GM21526 (cell line): ENCODE results near the gene CCR5AS.
"Not testable (repeated sequence)": the region's sequence is repeated elsewhere in the genome, so short reads cannot be mapped to it uniquely, and the experiment has no call there.

Experiments used
- ATAC-seq: cut with Tn5 transposase; IDR thresholded peaks from one replicate; pipeline ENCODE4 v1.9.1; 2021; ENCODE audit warnings: moderate library complexity; ENCODE audit not compliant: unreplicated experiment, low FRiP score

Gene CCR5AS

DNA sequence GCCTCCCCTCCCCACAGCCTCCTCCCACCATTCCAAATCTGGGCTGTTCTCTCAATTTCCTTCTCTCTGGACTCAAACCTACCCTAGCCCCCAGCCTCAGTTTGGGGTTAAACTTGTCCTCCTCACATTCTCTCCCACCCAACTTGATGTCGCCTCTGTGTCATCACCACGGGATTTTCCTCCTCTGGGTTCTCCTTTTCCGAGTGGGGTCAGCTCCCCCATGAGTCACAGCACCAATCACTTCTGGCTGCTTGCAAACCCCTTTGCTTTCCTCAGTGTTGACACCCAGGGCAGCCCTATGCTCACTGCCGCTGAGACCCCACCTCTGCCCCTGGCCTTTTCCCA lies 451 bp downstream of the CCR5AS start:
- ATAC-seq: no peak

DNA sequence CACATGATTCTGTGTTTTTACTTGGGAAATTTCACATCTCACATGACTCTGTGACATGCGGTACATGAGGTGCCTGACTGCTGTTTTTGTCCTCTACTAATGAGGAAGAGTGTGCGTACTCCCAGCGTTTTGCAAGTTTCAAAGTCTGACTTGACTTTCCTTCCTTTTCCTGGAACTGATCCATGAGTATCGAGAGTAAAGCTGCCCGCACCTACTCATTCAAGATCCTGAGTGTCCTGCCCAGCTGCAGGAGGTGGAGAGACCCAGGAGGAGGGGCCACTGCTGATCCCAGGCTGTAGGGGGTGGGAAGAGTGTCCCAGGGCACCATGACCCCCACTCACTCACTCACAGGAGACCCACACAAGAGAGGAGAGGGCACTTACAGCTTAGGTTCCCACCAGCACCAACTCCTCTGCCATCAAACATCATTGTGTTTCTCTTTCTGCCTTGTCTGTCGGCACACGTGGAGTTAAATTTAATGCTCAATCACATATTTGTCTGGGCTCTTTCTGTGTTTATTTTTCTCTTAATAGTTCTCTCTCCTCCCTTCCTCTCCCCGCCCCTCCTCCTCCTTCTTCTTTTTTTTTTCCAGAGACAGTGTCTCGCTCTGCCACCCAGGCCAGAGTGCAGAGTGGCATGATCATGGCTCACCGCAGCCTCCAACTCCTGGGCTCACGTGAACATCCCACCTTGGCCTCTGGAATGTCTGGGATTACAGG lies 1.4 kb downstream of the CCR5AS start:
- no peak for ATAC-seq

DNA sequence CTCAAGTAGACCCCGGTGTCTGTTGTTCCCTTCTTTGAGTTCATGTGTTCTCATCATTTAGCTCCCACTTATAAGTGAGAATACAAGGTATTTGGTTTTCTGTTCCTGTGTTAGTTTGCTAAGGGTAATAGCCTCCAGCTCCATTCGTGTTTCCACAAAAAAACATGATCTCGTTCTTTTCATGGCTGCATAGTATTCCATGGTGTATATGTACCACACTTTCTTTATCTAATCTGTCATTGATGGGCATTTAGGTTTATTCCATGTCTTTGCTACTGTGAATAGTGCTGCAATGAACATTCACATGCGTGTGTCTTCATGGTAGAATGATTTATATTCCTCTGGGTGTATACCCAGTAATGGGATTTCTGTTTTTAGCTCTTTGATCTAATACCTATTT lies 4.0 kb downstream of the CCR5AS start:
- ATAC-seq: not testable (repeated sequence)

DNA sequence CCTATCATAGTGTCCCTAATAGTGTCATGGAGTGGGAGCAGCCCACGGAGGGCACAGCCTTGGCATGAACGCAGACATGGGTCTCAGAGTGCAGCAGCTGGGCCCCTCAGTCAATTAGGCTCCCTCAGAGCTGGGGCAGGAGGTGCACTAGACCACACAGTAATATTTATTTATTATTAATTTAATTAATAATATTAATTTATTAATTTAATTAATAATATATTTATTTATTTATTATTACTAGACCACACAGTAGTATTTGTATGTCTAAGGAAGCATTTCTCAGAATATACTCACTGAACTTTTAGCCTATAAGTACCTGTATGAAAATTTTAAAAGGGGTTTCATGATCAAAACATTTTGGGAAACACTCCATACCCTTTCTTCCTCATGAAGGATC lies 5.3 kb downstream of the CCR5AS start:
- no peak for ATAC-seq

DNA sequence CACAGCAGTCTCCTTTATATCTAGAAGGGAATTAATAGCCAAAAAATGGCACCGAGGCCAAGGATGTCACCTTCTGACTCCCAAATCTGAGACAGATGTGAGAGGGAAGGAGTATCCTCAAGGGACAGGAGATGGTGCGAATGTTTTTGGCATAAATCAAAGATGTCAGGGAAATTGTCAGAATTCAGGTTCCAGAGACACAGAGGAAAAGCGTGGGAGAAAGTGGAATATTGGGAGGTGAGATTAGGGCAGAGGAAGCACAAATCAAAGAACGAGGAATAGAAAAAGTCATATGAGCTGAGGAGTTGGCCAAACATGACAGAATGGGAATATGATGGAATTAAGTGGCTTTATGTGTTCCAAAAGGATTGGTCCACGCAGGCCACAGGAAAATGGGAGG lies 6.0 kb downstream of the CCR5AS start:
- no peak for ATAC-seq

DNA sequence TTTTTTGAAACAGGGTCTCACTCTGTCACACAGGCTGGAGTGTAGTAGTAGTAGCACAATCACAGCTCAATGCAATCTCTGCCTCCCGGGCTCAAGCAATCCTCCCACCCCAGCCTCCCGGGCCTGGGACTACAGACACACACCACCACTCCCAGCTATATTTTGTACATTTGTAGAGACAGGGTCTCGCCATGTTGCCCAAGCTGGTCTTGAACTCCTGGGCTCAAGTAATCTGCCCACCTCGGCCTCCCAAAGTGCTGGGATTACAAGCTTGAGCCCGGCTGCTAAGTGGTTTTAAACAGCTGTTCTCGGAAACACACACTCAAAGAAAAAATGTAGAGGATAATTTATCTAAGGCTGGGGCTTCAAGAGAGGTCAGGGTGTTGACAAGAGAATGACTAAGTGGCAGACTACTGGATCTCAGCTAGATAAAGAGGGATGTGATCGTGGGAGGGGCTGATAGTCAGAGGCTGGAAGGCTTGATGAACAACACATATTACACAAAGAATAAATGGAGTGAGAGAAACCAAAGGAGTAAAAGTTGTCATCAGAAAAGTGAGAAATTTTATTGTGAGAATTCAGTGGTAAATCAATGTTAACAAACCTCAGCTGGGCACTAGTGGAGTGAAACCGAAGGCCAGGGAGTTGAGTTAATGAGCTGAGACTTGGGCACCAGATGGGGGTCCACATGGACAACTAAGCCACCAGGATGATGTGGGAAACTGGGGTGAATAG lies 6.7 kb downstream of the CCR5AS start:
- ATAC-seq: no peak

DNA sequence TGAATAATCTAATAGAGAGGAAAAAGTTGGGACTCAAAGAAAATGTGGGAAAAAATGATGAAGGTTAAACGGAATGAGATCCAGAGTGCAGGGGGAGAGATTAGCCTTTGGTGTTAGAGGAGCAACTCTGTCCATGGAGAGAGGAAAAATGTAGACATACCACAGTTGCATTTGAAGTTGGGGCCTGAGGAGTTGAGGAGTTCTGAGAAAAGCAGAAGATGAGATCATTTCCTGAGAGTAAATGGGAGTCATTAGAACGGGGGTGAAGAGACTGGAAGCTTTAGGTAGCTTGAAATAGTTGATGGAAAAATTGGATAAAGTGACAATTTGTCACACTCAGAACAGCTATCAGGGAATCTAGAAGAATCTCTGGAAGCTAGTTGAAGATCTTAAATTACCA lies 7.3 kb downstream of the CCR5AS start:
- no peak for ATAC-seq

DNA sequence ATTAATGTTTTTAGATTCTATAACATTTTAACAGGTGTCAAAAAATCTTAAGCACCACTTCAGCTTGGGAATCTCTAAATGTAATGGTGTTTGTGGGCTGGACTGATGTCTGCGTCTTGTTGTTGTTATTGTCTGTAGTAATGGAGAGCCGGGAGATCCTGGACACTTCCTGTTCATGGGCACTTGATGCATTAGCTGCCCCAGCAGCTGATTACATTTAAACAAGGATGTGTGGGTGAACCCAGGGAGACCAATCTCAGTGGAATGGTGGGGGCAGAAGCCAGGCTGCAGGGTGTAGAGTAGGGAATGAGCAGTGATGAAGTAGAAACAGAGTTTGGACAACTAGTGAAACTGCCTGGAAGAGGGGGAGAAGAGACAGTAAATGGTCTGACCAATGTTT lies 7.8 kb downstream of the CCR5AS start:
- no peak for ATAC-seq

DNA sequence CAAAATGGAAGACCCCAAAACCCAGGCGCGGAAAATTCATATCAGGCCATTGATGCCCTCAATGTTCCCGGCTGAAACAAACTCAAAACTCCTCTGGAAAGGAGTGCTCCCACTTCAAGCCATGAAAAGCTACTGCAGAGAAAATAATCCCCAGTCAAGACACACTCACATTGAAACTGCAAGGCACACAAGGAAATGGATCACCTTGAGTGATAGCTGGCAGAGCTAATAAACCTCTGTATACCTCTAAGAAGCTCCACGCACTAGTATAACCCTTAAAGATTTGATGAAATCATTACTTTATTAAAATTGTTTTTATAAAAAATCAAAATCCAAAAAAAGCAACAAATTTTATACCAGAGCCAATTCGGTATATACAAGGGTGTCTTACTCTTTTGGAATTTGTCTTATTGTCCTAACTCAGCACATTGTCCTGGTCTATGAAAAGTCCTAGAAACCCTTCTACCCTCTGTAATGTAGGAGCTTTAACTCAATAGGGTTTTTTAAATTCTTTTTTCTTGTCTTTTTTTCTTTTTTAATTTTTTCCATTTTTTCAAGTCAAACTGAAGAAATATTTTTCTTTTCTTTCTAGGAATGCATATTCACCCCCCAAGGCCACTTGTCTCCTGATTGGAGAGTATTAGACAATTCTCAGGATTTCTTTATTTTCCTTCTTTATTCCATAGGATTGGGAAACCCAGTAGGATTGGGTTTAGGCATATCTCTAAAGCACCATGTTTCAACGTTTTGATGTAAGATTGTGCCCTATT lies 8.5 kb downstream of the CCR5AS start:
- ATAC-seq: no peak

DNA sequence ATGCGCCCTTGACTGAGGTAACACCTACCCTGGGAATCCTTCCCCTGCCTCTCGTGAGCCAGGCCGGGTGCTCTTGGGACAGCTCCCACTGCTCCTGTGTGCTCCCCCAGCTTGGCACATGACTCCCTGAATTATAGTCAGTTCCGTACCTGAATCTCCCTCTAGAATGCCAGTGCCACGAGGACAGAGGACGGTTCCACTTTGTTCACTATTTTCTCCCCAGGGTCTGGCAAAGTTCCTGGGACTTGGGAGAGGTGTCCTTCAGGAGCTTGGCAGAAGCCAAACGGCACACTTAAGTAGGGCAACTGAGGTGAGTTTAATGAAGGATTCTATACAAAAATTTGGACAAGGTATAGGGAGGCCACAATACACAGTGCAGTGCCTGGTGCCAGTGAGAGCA lies 9.8 kb downstream of the CCR5AS start:
- no peak for ATAC-seq

DNA sequence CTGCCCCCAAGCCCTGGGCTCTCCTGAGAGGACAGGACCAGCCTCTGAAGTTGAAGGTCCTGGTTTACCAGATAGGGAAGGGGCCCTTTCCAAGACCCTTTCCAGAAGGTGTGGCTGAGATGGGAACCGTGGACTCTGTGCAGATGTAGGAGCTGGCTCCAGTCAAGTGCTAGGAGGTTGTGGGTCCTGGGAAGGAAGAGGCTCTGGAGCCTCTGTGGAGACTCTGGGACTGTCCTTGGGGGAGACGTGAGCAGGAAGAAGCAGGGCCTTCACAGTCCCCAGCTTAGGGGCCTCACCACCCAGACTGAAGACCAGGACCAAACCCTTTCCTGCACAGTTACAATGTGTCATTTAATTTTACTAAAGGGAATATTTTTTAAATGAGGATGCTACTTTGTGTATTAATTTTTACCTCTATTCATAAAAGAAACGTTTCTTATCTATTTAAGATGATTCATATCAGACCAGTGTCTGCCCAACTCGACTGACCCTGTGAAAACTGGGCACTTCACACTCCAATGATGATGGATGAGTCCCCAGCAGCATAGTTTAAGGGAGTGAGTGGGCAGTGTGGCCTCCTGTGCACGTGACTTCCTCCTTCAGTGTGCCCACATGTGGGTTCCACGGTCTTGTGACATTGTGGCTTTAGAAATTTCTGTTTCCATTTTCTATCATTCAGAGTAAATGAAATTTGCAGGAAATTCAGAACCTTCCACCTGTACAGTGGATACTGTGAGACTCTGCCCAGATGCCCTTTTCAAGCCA lies 10.9 kb downstream of the CCR5AS start:
- no peak for ATAC-seq

DNA sequence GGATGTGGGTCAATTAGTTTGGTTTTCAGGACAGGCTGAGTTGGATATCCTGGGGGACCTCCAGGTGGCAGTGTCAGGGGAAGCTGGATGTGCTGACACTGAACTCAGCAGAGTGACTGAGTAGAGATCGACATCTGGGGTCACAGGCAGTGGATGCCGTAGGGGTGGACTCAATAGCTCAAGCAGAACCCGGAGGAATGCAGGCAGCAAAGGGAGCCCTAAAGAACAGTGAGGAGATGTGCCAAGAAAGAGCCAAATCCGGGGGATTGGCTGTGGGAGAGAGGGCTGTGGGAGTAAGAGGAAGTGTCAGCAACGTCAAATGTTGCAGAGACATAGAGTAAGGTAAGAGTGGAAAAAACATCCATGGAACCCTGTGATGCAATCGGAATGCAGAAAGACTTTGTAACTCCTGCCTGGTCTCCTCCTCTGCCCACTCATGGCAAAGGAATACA lies 11.6 kb downstream of the CCR5AS start:
- ATAC-seq: no peak

DNA sequence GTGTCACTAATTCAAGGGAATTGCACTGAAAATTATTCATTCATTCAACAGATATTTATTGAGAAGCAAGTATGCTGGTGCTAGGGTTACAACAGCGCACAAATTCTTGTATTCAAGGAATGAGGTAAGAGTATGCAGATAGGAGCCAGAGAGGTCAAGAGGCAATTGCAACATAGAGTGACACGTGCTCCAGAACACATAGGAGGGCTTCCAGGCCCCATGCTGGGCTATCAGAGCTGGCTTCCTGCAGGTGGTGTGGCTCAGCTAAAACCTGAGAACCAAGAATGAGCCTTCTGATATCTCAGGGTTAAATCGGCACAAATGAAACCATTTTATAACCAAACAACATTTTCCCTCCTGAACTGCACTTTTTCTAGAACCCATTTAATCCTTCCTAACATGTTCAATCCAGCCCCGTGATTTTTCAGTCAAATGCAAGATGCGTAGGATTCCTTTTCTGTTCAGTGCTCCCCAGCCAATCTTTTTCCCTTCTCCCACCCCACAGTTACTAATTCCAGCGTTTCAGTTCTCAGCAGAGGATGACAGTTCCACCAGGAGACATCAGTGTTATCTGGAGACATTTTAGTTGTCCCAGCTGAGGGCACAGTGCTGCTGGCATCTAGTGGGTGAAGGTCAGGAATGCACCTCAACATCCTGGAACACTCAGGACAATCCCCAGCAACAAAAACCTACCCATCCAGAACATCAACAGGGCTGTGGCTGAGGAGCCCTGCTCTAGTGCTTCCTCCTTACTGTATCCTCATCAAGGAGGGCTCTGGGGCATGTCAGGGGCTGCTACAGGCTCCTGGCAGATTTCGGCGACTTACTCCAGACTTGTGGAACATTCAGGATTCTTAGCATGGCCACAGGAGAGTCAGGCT lies 13.1 kb downstream of the CCR5AS start:
- no peak for ATAC-seq

DNA sequence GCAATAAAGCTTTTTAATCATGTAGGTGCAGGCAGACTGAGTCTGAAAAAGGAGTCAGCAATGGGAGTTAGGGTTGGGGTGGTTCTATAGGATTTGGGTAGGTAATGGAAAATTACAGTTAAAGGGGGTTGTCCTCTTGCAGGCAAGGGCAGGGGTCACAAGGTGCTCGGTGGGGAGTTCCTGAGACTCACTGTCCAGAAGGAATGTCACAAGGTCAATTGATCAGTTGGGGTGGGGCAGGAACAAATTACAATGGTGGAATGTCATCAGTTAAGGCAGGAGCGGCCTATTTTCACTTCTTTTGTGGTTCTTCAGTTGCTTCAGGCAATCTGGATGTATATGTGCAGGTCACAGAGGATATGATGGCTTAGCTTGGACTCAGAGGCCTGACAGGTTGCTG lies 13.9 kb downstream of the CCR5AS start:
- no peak for ATAC-seq

DNA sequence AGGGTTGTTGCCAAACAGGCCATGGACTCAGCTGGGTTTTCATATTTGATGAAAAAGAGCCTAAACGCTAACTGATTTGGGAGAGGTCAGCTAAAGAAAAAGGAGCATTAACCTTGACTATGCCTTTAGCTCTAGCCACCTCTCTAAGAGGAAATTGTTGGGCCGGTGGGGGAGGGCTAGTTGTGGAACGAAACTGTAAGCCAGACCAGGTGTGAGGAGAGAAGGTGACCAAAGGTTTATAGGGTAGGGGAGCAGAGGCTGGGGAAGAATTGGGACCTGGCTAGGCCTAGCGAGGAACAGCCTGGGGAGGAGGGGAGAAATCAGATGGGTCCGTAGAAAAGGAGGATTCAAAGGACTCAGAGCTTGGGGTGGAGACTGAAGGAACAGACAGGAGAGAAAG lies 15.3 kb downstream of the CCR5AS start:
- not testable (repeated sequence) for ATAC-seq

DNA sequence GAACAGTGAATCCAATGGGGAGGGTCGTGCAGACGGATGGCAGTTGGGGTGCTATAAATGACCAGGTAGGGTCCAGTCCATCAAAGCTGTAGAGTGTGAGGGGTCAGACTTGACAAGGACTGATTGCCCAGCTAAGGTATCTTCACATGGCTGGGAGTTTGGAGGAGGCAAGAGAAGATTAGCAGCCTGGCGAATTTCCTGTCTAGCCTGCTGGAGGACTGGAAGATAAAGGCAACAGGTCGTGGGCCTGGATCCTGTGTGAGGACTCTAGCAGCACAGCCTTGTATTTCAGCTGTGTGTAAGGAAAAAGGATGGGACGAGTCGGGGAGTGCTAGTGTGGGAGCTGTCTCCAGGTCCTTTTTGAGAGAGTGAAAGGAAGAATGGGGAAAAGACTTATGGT lies 17.6 kb downstream of the CCR5AS start:
- no peak for ATAC-seq

DNA sequence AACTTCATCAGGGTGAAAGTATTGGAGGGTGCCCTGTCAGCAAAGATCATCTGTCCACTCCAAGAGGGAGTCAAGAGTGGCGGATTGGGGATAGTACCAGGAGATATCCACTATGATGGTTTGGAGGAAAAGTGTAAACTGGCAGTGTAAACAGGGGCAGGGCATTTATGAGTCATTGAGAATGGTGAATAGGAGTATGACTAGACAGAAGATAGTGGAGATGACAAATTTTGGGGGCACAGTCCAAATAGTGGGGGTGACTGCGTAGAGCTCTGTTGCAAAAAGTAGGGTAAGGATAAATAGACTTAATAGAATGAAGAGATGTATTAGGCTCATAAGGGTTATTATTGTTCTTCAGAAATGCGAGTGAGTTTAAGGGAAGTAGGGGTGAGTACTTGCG lies 18.0 kb downstream of the CCR5AS start:
- not testable (repeated sequence) for ATAC-seq

DNA sequence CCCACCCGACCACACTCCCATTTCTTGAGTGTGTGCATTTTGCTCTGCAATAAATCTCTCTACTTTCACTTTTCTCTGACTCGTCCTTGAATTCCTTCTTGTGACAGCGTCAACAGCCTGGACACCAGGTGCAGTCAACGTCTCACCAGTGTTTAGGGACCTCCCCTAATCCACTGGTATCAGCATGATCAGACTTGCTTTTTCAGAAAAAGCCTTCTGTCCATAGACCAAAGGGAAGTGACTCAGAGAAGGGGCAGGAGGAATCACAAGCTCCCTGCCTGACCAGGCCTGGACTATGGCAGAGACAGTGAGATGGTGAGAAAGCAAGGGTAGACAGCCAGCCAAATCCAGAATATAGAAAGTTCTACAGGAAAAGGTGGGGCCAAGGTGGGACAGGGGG lies 20.7 kb downstream of the CCR5AS start:
- no peak for ATAC-seq

DNA sequence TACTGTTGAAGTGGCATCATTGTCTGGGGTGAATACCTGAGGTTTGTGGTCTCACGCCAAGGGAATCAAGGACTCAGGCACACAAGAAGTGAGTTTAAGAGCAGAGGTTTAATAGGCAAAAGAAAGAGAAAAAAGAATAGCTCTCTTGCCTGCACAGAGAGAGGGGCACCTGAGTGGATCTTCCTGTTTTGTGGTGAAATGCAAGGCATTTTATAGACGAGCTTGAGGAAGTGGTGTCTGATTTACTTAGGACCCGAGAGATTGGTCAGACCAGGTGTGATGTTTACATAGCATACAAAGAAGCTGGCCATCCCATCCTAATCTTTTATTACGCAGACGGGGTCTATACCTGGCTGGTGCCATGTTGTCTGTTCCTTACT lies 22.9 kb downstream of the CCR5AS start:
- no peak for ATAC-seq
